GM18873 (cell line): ENCODE data around the gene RPS26.
"Not testable (repeated sequence)": the region's sequence is repeated elsewhere in the genome, so short reads cannot be mapped to it uniquely, and the experiment has no call there.

Source experiments
- ATAC-seq: cut with Tn5 transposase; IDR thresholded peaks from one replicate; pipeline ENCODE4 v1.9.1; 2021; ENCODE audit warnings: mild to moderate bottlenecking, moderate library complexity, moderate number of reproducible peaks; ENCODE audit not compliant: unreplicated experiment, low FRiP score

Gene RPS26

DNA sequence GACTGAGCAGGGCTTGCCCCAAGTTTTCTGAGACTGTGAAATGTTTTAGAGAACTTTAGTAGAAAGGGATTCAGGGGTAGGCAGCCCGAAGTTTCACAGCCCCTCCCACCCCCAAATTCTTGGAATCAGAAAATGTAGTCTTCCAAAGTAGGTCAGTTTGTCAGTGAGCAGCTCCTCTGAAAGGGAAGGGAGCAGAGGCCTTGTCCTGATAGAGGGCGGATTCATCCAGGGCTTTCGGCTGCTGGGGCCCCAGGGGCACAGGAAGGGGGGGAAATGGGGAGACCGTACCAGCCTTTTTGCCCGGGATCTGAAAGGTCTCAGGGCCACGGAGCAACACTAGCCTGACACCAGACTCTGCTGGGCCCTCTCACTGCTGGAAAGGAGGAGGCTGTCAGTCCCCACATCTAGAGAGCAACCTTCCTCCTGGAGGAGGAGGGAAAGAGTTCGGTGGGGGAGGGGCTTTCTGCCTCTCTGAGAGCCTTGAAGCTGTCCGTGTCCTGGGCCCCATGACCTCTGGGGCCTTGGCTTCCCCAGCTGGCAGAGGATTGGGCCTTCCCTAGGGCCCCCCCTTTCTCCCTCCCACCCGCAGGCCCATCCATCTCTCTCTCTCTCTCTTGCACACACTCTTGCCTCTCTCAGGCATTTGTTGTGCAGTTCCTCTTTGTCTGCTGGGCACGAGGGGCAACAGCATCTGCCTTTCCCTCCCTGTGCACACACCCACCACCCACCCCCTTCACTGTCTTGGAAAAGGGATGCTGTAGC, 21.1 kb upstream of the RPS26 start, which contains the start of gene IKZF4:
Gene IKZF4 (plus strand): TSS at position 621 of the 762 bp plus-strand sequence. CDS start 451 bp downstream, outside the sequence.
- ATAC-seq = no peak

DNA sequence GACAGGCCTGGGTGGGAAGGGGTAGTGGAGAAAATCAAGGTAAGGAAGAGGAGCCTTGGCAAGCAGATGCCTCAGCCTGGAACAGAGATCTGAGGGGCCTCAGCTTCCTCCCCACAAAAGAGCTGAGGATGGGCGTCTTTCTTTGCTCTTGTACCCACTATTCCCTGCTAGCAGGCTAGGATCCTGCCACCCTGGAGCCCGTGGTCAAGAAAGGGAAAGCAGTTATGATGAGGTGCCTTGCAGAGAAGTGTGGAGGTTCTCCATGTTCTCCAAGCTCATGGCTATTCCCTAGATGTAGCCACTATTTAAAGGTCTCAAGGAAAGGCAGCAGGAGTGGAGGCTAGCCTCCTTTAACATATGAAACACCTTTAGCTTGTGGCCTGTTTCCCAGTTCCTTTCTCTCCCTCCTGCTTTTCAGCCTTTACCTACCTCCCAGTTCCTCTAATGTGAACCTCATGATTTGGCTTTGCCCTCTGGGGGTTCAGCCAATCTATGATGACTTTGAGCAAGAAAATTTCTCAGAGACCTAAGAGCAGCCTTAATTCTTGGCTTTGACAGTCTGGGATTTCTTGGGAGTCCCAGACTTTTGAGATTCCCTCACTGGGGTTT, 19.7 kb upstream of the RPS26 start:
- no peak for ATAC-seq

- ATAC-seq = no peak
Observed at GRCh38 chr12:56028511-56029165, 13.1 kb upstream of the RPS26 start.

DNA sequence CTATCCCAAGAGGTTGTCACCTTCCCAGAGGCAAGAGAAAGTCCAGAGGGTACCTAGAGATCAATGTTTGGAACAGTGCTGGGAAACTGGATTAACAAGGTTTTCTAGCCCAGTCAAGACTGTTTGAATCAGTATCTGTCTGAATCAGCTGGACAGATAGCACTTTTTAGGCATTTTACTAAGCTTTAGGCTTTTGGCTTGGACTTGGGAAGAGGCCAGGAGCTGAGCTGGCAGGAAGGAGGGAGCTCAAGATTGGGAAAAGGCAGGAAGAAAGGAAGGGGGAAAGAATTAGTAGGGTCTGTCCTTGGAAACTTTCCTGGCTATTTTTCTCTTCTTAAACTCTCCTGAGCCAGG, 12.6 kb upstream of the RPS26 start:
- no peak for ATAC-seq

- ATAC-seq = no peak
Observed at GRCh38 chr12:56029666-56030293, 11.9 kb upstream of the RPS26 start.

DNA sequence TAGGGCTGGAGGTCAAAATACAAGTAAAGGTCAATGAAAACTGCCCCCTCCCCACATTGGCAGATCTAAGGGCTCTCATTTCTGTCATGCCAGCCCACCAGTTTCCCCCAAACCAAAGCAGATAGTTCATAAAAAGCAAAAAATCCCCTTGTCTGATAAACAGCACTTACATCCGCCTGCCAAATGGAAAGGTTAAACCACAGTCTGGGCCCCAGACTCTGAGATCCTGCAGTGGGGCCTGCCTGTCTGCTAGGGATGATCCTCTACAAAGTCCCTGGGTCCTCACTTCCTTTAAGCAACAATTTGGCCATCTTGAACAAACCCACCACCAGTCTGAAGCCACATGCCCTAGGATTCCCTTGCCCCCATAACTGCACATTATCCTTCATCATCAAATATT, 9.7 kb upstream of the RPS26 start:
- ATAC-seq = no peak

DNA sequence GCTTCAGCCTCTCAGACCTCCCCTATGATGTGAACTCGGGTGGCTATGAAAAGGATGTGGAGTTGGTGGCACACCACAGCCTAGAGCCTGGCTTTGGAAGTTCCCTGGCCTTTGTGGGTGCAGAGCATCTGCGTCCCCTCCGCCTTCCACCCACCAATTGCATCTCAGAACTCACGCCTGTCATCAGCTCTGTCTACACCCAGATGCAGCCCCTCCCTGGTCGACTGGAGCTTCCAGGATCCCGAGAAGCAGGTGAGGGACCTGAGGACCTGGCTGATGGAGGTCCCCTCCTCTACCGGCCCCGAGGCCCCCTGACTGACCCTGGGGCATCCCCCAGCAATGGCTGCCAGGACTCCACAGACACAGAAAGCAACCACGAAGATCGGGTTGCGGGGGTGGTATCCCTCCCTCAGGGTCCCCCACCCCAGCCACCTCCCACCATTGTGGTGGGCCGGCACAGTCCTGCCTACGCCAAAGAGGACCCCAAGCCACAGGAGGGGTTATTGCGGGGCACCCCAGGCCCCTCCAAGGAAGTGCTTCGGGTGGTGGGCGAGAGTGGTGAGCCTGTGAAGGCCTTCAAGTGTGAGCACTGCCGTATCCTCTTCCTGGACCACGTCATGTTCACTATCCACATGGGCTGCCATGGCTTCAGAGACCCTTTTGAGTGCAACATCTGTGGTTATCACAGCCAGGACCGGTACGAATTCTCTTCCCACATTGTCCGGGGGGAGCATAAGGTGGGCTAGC, 7.0 kb upstream of the RPS26 start:
- ATAC-seq = no peak

GRCh38 chr12:56037161-56037560, 4.6 kb upstream of the RPS26 start:
- ATAC-seq = no peak

DNA sequence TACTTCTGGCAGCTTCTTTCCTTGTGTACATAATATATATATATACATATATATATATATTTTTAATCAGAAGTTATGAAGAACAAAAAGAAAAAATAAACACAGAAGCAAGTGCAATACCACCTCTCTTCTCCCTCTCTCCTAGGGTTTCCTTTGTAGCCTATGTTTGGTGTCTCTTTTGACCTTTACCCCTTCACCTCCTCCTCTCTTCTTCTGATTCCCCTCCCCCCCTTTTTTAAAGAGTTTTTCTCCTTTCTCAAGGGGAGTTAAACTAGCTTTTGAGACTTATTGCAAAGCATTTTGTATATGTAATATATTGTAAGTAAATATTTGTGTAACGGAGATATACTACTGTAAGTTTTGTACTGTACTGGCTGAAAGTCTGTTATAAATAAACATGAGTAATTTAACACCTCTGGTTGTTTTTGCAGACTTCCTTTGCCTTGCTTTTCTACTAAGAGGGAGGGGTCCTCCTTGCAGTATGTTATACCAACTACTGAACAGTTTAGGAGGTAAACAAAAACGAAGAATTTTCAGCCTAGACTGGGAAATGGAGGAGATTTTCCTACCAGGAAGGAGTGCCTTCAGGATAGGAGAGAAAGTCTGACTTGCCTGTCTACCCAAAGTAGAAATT, 3.6 kb upstream of the RPS26 start:
- ATAC-seq = no peak

DNA sequence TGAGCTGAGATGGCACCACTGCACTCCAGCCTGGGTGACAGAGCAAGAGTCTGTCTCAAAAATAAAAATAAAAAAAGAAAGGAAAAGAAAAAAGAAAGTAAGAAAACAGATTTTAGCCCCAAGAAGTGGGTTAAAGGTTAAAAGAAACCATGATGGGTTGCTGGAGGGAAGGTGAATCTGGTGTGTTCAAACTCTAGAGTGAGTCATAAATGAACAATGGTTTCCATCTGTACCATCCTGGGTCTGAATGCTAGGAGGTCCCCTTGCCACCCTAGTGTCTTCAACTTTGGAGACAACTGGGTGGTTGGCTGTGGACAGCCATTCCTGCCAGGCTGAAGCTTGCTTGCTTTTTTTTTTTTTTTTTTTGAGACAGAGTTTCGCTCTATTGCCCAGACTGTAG, 1.6 kb upstream of the RPS26 start:
- no peak for ATAC-seq

- no peak for ATAC-seq
Observed at GRCh38 chr12:56040963-56041551, 661 bp upstream of the RPS26 start.

DNA sequence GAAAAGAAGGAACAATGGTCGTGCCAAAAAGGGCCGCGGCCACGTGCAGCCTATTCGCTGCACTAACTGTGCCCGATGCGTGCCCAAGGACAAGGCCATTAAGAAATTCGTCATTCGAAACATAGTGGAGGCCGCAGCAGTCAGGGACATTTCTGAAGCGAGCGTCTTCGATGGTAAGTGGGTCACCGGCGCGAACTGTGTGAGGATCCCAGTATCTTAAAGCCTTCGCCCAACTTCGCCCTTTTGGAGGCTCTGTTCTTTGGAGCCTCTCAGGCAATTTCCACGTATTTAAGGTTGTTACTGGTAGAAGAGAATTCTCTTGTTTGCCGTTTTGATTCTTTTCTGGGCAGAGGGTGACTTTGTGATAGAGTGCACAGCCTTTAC, 704 bp downstream of the RPS26 start:
- ATAC-seq = not testable (repeated sequence)

DNA sequence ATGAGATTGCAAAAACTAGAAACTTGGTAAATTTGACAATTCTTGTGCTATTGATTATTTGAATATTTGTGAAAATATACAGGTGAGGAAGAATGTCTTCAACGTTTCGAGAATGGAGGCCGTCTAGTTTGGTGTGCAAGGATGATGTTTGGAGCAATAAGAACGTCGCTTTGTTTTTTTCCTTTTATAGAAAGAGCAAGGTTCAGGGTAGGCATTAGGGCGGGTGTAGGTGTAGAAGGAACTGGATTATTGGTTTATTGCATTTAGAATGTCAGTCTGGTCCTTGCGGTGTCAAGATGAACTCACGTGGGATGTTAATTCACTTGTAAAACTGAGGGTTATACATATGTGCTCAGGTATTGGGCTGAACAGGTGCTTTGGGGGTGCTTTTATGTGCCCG, 1.1 kb downstream of the RPS26 start:
- no peak for ATAC-seq

DNA sequence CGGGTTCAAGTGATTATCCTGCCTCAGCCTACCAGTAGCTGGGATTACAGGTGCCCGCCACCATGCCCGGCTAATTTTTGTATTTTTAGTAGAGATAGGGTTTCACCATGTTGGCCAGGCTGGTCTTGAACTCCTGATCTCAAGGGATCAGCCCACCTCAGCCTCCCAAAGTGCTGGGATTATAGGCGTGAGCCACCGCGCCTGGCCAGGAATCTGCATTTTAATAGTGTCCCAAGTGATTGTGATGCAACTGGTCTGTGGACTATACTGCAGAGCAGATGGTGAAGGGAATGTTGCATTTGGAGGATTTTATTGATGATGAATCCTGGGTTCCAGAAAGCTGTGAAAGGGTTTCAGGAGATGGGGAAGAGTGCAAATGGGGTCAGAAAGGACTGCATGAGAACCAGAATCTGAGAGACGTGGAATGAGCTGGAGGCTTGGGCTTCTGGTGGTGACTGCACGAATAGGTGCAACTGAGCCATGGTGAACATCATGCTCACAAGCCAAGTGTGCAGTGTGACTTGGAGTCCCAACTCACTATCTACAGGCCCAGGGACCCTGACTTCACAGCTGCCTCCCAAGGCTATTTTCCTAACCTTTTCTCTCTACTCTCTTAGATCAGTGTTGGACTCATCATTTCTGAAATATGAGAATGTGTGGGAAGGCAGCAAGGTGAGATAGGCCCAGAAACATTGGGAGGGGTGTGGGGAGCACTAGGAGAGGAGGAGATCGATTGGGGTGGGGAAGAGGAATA, 4.5 kb downstream of the RPS26 start:
- no peak for ATAC-seq

GRCh38 chr12:56053407-56053893, 11.7 kb downstream of the RPS26 start:
- no peak for ATAC-seq

- not testable (repeated sequence) for ATAC-seq
Observed at GRCh38 chr12:56059964-56060363, 18.2 kb downstream of the RPS26 start.

GRCh38 chr12:56061982-56062381, 20.3 kb downstream of the RPS26 start:
- no peak for ATAC-seq

GRCh38 chr12:56062996-56063395, 21.3 kb downstream of the RPS26 start:
- no peak for ATAC-seq

- no peak for ATAC-seq
Observed at GRCh38 chr12:56071648-56072047, 29.9 kb downstream of the RPS26 start.
